ENCODE data around the gene ANKRD28.

GRCh38 chr3:15657016-15657415, 140.8 kb downstream of the ANKRD28 start:
- TF ChIP-seq HOXA7 (CRISPR knock-in tag; IDR thresholded peaks at IDR 0.05) (no peak), SRF (IDR thresholded peaks at IDR 0.05; ENCODE audit: low read depth, low read length) (no peak), ZNF780A (CRISPR knock-in tag; IDR thresholded peaks at IDR 0.05) (no peak), HMG20A (CRISPR knock-in tag; IDR thresholded peaks at IDR 0.05; ENCODE audit: borderline replicate concordance) (no peak), KDM5A (IDR thresholded peaks at IDR 0.05; ENCODE audit: borderline replicate concordance, low read length) (no peak), ZNF124 (CRISPR knock-in tag; IDR thresholded peaks at IDR 0.05) (no peak), ZNF383 (CRISPR knock-in tag; IDR thresholded peaks at IDR 0.05; ENCODE audit: borderline replicate concordance) (no peak), BRCA1 (CRISPR knock-in tag; IDR thresholded peaks at IDR 0.05) (no peak), ZHX1 (CRISPR knock-in tag; IDR thresholded peaks at IDR 0.05; ENCODE audit: low read depth) (no peak), FOXA1 (IDR thresholded peaks at IDR 0.05) (no peak), FOXA1 (CRISPR knock-in tag; IDR thresholded peaks at IDR 0.05) (no peak), KLF6 (CRISPR knock-in tag; IDR thresholded peaks at IDR 0.05) (no peak), CTCF (CRISPR knock-in tag; IDR thresholded peaks at IDR 0.05) (no peak), SP2 (CRISPR knock-in tag; IDR thresholded peaks at IDR 0.05) (no peak), ETV5 (CRISPR knock-in tag; IDR thresholded peaks at IDR 0.05; ENCODE audit: borderline replicate concordance) (no peak)

Measured in HepG2 (cell line).